Hypothalamus (tissue), 51 donors: ENCODE data around the gene DBH.
A peak's percentile ranks its signal among the peaks of the same experiment; 100 is the strongest.
"Not testable (repeated sequence)": the region's sequence is repeated elsewhere in the genome, so short reads cannot be mapped to it uniquely, and the experiment has no call there.

Source experiments
- DNase-seq, 51 donors: peaks; one replicate each; lab custom pipeline; 2025; lab: John Stamatoyannopoulos, UW

Gene DBH

DNA sequence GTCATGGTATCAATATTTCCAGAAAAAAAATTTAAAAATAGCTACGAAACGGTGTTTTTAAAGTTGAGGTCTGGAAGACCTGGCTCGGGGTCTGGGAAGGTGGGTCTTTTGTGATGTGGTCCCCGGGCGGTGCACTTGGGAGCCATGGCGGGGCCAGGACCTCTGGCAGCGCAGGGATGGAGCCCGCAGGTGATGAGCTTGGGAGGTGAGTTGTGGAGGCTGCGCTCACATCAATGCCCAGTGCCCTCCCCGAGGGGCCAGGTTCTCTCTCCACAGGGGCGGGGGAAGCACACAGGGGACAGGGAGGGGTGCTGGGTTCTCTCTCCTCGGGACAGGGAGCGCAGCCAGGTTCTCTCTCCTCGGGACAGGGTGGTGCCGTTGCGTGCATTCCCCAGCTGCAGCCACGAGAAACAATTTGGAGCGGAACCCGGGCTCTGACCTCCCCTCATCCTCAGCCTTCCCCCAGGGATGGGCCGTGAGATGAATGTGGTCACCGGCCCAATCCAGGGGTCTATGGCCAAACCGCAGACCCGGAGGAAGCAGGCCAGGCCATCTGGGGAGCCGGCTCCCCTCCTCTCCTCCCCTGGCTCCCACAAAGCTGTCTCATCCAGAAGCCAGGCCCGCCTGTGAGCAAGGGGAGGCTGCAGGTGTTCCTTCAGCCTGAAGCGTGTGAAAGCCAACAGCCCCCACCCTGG is 25.8 kb downstream of the DBH start:
- no peak for DNase-seq

DNA sequence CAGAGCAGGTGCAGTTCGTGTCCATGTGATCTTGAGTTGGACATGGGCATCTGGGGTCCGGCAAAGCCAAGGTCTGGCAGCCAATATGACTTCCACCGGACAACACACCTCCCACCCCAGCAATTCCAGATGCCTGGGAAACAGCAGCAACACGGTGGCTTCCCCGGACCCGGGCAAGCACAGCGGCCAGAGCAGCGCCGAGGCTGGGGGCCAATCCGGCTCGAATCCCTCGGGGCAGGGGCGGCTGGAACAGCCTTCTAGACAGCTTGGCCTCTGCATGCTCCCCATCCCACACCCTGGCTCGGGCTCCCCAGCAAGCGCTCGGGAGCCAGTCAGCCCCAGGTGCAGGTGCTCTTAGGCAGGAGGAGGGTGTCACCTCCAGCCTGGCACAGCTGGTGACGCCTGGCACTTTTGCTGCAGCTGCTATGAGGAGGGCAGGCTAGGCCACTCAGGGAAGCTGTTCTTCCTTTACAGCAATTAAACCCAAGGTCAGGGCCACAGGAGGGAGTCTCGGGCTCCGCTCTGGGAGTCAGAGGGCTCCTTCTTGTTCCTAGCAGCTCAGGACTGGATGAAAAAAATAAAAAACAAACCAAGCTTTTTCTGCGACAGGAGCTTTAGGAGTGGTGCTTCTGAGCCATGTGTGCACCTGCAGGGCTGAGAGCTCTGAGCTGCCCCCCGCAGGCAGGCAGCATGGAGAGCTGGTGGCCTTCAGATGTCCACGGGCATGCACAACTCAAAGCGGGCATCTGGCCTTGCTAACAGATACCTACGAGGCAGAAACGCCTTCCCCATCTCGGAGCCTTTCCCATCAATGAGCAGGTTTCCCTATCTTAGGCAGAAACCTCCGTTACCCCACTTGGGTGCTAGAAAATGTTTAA is 28.2 kb downstream of the DBH start:
- no peak for DNase-seq

DNA sequence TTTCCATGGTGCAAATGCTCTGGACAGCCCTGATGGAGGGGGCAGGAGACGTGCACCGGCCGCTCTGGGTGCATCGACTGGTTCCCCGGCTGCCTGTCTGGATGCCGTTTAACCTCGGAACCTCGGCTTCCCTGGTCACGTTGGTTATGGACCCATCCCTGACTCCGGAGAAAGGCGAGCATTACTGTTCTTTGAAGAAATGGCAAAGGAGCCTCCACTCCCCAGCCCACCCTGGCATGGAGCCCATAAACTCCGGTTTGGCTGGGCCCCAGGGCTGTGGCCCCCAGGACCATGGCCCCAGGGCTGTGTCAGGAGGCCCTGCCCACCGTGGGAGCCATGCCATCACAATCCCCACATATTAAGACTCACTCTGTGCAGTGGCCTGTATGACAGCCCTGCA is 28.9 kb downstream of the DBH start:
- DNase-seq, result no peak

DNA sequence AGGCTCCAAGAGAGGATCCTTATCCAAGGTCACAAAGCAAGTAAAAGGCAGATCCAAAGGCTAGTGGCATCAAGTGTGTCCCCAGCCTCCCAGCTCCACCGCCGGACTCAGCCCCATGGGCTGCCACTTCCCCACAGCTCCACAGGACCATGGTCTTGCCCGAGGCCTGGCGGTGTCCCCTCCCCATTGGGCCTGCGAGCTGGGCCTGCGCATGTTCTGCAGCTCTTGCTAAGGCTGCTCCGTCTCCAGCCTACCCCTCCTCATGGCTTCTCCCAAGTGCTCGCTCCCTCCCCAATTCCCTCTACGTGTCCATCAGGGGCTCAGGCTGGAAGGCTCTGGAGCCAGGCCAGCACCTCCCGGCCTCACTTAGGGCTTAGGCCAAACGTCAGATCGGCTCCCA is 29.4 kb downstream of the DBH start:
- DNase-seq, result no peak

DNA sequence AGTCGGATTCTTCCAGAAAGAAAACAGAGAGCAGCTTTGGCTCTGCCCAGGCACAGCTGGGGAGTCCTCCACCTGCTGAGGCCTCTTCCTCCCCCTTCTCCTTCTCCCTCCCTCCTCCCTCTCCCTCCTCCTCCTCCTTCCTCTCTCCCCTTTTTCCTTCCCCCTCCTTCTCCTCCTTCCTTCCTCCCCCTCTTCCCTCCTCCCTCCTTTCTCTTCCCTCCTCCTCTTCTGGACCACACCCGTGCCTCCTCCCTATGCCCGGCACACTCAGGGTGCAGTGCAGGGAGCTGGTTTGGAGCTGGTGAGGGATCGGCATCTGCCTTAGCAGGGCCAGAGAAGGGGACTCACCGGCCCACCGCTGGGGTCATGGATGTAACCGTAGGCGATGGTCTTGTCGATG is 30.2 kb downstream of the DBH start:
- no peak for DNase-seq

DNA sequence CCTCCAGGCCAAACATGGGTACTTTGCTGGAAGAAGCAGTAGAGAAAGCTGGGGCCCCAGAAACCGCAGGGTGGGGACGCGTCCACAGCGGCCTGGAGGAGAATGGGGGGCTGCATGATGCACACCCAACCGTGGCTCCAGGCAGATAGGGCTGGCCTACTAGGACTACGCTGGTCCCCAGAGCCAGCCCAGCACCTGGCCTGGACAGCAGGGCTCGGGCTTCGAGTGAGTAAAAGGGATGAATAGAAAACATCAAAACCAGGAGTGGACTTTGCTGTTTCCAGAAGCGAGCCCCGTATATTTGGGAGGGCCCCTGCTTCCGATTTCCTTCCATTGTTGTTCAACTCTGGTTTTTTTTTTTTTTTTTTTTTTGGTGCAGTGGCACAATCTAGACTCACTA is 30.7 kb downstream of the DBH start:
- DNase-seq, result no peak

DNA sequence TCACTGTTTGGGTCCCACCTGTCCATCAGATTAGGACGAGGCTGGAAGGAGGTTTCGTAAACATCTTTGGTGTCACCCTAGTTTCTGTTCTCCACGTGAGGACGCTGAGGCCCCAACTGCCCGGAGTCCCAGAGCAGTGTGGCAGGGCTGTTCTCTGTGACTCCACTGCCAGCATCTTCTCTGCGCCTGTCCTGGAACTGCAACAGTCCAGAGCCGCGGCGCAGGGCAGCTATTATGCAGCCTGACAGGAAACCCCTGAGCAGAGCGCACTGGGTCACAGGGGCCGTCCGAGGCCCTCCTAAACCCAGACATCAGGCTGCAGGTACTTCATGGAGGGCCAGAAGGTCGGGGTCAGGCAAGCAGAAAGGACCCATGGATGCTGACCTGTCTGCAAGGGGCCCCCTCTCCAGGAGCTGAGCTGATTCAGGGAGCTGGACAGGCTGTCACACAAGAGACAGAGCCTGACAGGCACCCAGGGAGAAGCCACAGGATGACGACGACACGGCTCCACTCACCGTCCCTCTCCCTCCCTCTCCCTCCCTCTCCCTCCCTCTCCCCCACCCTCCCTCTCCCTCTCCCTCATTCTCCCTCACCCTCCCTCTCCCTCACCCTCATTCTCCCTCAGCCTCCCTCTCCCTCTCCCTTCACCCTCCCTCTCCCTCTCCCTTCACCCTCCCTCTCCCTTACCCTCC is 31.7 kb downstream of the DBH start:
- DNase-seq, result no peak

DNA sequence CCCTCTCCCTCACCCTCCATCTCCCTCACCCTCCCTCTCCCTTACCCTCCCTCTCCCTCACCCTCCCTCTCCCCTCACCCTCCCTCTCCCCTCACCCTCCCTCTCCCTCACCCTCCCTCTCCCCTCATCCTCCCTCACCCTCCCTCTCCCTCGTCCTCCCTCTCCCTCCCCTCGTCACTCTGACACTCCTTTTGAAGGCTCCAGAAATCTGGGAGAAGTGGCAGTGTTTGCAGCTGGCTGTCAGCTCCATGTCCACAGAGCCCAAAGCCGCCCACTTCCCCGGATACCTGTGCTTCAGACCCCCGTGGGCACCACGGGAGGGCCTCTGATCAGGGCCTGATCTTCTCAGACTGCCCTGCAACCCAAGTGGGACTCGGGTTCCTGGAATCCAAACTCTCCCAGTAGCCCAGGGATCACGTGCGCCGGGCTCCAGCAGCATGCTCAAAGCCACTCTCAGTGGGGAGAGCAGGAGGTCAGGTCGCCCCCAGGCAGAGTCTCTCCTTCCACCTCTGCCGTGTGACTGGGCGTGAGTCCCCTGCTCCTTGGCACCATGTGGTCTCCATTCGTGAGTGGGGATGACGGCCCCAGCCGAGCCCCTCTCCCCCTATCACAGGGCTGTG is 33.1 kb downstream of the DBH start:
- no peak for DNase-seq

DNA sequence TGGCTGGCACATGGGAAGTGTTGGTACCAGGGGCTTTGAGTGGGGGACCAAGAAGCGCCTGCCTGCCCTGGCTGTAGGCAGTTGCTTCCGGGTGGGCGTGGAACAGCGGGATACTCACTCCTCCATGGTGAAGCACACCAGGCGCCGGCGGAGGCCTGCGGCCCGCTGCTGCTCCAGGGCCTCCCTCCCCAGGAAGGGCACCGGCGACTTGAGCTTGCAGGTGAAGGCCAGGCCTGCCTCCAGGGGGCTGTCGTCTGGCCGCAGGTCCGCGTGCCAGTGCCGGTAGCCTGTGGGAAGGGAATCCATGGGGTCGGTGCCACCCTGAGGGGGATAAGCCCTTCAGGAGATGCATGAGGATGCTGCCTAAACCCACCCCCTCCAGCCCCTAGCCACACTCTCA is 34.3 kb downstream of the DBH start:
- DNase-seq, result no peak

DNA sequence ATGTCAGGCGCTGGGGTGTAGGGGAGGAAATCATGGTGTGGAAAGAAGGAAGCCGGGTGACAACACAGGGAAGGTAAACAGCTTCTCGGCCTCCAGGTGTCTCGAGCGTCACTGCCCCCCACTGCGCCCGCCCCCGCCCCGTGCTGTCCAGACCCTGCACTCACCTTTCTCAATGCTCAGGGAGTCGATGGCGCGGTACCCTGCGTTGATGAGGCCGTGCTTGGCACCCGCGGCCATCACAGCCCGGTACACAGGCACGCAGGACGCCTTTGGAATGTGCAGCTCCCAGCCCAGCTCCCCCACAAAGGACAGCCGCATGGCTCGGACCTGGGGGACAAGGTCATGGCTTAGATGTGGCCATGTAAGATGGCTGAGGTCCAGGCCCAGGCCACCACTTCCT is 35.2 kb downstream of the DBH start:
- no peak for DNase-seq

DNA sequence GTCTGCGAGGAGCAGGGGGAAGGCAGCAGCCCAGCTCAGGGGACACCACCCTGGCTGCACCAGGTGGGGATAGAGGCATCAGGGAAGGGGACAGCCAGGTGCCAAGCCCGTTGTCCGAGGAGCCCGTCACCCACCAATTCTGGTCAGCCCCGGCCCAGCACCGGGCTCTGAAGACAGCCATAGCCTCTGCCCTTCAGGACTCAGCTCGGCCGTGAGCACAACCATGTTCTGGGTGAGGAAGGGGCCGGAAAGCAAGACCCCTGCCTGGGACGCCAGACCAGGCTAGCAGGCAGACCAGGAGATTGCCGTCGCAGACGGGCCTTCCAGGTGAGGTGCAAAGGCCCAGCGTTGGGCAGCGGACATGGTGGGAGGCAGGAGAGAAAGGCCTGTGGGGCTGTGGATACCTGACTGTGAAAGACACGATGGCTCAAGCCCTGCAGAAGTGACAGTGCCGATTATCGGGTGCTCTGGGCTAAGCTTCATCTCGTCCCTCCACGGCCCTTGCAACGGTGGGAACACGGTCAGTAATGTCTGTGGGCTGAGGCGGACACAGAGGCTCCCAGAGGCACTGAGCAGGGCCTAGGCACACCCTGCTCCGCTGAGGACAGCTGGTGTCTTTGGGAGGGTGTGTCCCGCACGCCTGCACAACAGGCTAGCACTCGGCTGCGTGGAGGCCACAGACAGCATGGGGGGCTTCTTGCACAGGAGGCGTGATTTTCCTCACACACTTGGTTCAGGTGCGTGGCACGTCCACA is 36.5 kb downstream of the DBH start:
- no peak for DNase-seq

DNA sequence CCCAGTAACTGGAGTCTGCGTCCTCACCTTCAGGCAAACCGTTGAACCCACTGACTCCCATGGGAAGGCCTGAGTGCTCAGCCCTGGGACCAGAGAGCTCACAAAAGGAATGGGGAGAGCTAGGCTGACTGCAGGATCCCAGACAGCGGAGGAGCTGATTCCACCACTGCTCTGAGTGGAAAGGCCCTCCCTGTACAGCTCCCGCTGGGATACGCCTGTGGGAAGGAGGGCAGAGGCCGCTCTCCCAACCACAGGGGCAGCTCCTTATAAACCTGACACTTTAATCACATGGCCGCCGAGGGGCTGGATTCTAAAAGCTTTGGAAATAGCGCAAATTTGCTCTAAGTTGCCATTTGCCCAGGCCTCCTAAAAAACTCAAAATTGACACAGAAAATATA is 37.1 kb downstream of the DBH start:
- DNase-seq, result no peak

DNA sequence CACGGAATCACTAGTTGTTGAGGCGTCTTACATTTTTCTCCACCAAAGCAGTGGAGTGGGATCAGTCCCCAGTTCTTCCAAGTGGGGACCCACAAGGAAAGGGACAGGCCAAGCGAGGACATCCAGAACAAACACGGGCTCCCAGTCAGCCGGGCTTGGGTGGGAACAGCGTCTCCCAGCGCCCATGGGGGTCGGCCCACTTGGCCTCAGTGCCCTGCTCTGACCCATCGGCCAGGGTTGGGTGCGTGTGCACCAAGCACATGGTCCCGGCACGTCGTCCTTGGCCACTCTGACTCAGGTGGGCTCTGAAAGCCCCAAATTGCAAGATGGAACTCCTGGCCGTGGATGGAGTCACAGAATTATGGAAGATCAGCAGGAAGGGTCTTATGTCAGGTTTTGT is 37.9 kb downstream of the DBH start:
- no peak for DNase-seq

DNA sequence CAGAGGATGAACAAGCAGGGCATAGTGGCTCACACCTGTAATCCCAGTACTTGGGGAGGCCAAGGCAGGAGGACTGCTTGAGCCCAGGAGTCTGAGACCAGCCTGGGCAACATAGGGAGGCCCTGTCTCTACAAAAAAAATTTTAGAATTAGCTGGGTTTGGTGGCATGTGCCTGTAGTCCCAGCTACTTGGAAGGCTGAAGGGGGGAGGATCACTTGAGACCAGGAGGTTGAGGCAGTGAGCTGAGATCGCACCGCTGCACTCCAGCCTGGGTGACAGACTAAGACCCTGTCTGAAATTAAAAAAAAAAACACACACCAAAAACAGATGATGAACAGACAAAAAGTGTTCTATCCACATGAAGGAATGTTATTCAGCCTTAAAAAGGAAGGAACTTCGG is 39.6 kb downstream of the DBH start:
- not testable (repeated sequence) for DNase-seq

DNA sequence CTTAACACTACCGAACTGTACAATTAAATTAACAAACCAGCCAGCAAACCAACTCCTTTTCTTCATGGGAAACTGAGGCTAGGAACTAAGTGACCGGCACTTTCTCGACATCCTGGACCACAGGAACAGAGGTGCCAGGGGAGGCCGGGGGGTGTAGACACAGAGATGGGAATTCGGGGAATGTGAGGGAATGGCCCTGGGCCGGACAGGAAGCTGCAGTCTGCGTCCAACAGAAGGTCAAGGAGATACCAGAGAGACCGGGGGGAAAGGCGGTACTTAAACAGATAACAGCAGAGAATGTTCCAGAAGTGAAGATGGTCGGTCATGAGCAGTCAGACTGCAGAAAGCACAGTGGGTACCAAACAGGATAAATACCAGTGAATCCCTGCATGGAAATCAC is 40.3 kb downstream of the DBH start:
- DNase-seq, result no peak

DNA sequence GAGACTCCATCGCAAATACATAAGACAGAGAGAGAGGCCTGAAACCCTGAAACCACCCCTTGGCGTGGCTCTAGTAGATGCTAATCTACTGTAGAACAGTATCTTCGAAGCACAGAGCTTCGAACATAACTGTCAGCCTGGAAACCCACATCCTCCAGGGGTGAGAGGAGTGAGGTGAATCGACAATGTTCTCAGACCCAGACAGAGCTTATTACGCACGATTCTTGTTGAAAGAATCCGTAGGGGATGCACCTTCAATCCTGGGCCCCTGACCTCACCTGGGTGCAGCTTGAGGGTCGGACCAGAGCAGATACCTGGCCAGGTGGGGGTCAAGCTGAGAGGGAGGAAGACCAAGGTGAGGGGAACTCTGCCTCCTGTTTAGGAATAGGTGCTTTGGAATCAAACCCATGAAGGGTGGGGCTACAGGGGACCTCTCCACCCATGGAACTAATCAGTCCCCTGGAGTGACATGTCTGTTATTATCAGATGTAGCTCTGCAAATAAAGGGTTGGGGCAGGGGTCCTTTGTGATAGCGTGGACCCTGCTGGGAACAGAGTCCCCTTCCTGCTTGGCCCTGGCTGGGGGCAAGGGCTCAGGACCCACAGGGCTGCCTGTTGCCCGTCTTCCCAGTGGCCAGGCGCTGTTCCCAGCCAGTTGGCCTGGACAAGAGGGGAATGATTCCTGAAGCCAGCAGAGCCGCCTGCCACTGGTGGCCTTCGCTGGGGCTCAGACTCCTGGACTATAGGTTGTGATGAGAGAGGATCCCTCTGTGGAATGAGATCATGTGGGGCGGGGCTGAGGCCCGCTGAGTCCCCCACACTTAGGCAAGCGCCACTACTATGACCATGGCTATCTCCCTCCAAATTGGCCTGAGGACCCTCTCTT is 41.2 kb downstream of the DBH start:
- no peak for DNase-seq

DNA sequence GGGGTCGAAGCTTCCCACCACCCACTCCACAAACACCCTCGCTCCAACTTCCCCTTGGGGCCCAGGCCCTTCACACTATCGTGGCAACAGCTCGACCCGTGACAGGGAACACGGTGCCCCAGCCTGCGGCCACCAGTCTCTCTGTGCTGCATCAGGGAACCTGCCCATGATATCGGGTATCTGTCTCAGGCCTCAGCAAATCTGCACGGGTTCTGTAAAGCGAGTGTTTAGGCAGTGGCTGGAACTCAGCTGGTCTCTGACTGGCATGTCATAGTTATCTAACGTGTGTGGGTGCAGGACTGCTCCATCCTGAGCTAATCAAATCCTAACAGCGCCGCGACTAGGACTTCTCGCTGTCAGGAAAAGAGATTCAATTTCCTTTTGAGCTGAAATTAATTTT is 42.9 kb downstream of the DBH start:
- peak in 1 of 51 donors; percentile 9 for DNase-seq

DNA sequence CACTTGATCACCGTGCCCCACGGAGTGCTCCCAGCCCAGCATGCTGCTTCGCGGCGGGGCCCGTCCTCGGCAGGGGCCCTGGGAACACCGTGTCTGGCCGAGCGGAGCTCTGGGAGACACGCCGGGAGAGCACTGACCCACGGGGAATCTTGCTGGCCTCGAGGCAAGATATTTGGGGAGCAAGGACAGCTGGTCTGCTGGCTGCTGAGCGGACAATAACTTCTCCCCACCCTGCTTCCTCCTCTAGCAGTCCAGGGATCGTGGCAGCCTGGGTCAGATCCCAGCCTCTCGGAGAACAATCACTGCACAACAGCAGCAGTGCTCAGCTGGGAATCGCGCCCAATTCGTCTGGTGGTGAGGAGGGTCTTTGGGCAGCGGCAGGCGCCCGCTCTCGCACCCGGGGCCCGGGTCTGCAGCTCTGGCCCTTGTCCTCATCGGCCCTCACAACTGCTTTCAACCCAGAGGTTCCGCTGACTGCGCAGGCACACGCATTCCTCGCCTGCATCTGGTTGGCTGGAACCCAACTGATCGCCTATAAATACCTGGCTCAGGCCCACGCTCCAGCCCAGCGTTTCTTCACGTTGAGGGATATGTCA is 43.4 kb downstream of the DBH start:
- DNase-seq, result peak in 2 of 51 donors; percentile 34 to 36
